ENCODE measurements around the gene MYBBP1A.

MYBBP1A gene

DNA sequence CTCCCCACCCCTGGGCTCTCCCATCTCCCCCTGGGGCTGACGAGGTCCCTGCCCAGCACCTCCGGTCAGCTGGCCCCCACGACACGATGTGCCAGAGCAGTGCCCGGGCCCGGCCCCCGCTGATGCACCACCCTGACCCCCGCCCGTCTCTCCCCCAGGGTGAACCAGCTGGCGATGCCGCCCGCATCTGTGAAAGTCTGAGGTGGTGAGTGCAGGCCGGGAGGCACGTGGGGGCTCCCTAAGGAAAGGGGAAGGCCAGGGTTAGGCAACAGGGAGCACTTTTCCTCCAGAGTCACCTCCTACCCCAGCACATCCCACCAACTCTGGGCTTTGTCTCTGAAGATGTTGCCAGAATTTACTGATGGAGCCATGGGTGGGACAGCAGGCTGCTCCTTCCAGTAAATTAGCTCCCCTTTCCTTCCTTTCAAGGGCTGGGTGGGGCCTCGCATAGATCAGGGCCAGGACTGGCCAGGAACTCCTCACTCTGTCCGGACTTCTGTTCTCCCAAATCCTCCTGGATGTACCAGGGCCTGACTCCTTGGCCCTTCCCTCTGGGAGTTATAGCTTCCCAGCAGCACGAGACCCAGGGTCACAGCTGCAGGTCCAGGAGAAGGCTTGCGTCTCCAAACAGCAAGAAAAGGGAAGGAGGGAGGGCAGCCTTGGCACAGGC is 18.3 kb downstream of the MYBBP1A start:
- Histone ChIP-seq H3K4me1 (peaks cover 8% of the 10 kb centered on the region), H3K27me3 (ENCODE audit: control insufficient read depth, insufficient read depth, low read length) (no peaks in the 10 kb centered on the region), H3K4me2 (ENCODE audit: low read length) (no peak overlapping the region), H3K79me2 (no peaks in the 10 kb centered on the region), H2AFZ (no peak overlapping the region), H3K36me3 (ENCODE audit: control insufficient read depth, insufficient read depth, low read length) (no peaks in the 10 kb centered on the region), H3K9me3 (ENCODE audit: control insufficient read depth, low read length) (no peaks in the 10 kb centered on the region), H3K4me3 (ENCODE audit: low read depth, low read length) (no peak overlapping the region), H3K9ac (no peak overlapping the region), H3K27ac (peak overlapping the region; percentile 58)
- TF ChIP-seq, protein P1, sequence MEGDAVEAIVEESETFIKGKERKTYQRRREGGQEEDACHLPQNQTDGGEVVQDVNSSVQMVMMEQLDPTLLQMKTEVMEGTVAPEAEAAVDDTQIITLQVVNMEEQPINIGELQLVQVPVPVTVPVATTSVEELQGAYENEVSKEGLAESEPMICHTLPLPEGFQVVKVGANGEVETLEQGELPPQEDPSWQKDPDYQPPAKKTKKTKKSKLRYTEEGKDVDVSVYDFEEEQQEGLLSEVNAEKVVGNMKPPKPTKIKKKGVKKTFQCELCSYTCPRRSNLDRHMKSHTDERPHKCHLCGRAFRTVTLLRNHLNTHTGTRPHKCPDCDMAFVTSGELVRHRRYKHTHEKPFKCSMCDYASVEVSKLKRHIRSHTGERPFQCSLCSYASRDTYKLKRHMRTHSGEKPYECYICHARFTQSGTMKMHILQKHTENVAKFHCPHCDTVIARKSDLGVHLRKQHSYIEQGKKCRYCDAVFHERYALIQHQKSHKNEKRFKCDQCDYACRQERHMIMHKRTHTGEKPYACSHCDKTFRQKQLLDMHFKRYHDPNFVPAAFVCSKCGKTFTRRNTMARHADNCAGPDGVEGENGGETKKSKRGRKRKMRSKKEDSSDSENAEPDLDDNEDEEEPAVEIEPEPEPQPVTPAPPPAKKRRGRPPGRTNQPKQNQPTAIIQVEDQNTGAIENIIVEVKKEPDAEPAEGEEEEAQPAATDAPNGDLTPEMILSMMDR (IDR thresholded peaks at IDR 0.05): no peak

DNA sequence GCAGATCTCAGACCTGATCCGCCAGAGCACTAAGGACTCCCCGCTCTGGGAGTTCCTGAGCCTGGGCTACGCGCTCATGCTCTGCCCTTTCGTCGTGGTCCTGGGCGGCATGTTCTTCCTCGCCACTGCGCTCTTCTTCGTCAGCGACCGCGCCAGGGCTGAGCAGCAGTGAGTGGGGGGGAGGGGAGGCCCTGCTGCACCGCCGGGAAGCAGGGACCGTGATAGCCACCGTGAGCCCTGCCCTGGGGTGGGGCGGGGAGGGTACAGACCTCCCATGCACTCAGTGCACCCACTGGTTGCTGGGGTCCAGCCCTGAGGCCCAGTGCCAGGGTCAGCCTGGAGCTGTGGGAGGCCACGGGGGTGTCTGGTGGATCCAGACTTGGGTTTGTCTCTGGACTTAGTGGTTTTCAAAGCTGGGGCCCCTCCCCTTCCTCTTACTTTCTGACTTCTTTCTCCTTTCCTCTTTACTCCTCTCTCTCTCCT is 18.9 kb downstream of the MYBBP1A start:
- H3K4me2 ChIP-seq (ENCODE audit: low read length): no peak overlapping the region
- H3K9ac ChIP-seq: no peak overlapping the region
- no peaks in the 10 kb centered on the region for H3K27me3 ChIP-seq (ENCODE audit: control insufficient read depth, insufficient read depth, low read length)
- no peaks in the 10 kb centered on the region for H3K36me3 ChIP-seq (ENCODE audit: control insufficient read depth, insufficient read depth, low read length)
- H3K4me1 ChIP-seq: peaks cover 8% of the 10 kb centered on the region
- H2AFZ ChIP-seq: no peak overlapping the region
- no peak overlapping the region for H3K4me3 ChIP-seq (ENCODE audit: low read depth, low read length)
- H3K27ac ChIP-seq: peak overlapping the region; percentile 58
- no peaks in the 10 kb centered on the region for H3K9me3 ChIP-seq (ENCODE audit: control insufficient read depth, low read length)
- TF ChIP-seq, protein P1 (IDR thresholded peaks at IDR 0.05): no peak
- H3K79me2 ChIP-seq: no peaks in the 10 kb centered on the region

DNA sequence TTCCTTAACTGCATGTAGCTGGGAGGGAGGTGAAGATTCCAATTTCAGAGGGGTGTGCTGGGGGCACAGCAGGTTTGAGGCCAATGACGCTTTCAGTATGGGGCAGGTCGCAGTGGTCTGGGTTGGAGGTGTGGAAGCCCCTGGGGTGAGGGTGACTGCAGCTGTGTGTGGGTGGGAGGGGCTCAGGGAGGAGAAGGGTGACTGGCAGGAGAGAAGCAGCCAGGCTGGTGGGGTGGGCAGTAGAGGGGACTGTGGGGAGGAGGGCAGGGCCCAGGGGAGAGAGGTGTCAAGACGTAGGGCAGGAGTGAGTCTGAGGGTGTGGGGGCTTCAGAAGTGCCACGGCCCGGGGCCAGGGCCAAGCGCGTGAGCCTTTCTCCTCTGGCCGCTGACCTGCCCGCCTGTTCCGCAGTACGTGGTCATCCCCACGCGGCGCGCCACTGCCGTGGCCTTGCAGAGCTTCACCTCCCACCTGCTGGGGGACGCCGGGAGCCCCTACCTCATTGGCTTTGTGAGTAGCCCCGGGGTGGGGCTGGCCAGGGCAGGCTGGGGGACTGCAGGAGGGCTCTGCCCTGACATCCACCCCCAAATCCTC is 19.4 kb downstream of the MYBBP1A start:
- no peaks in the 10 kb centered on the region for H3K36me3 ChIP-seq (ENCODE audit: control insufficient read depth, insufficient read depth, low read length)
- no peaks in the 10 kb centered on the region for H3K9me3 ChIP-seq (ENCODE audit: control insufficient read depth, low read length)
- no peak overlapping the region for H2AFZ ChIP-seq
- H3K9ac ChIP-seq: no peak overlapping the region
- TF ChIP-seq, protein P1 (IDR thresholded peaks at IDR 0.05): no peak
- peaks cover 8% of the 10 kb centered on the region for H3K4me1 ChIP-seq
- H3K4me2 ChIP-seq (ENCODE audit: low read length): no peak overlapping the region
- H3K27me3 ChIP-seq (ENCODE audit: control insufficient read depth, insufficient read depth, low read length): no peaks in the 10 kb centered on the region
- no peak overlapping the region for H3K27ac ChIP-seq
- no peak overlapping the region for H3K4me3 ChIP-seq (ENCODE audit: low read depth, low read length)
- H3K79me2 ChIP-seq: no peaks in the 10 kb centered on the region

DNA sequence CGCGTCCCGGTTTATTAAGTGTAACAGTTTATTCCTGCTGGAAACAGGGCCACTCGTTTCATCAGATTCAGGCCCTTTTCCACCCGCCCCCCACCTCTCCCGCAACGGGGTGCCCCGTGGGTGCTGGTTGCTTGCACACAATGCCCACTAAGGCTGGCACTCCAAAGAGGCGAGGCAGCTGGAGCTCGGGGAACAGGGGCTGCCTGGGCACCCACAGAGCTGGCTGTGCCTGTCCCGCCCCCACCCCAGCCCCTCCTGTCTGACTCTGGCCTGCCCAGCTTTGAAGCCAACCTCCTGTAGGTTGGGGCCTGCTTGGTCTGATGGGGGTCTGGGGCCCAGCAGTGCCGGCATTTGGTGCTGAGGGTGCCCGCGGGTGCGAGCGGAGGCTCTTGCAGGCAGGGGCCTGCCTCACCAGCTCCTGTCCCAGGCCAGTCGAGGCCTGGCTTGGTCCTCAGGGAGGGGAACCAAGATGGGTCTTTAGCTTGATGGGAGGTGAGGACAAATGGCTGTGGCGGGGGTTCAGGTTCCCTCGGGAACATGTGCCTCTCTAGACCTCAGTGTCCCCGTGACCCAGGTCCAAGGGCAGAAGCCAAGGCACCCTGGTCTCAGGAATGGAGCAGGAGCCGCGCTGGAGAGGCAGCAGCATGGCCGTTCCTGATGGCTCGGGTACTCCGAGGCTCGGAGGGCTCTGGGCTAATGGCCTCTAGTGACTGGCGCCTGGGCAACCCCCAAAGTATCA is 20.1 kb downstream of the MYBBP1A start:
- no peak overlapping the region for H3K4me3 ChIP-seq (ENCODE audit: low read depth, low read length)
- H3K4me1 ChIP-seq: peaks cover 8% of the 10 kb centered on the region
- H3K79me2 ChIP-seq: no peaks in the 10 kb centered on the region
- no peak overlapping the region for H3K9ac ChIP-seq
- no peak overlapping the region for H2AFZ ChIP-seq
- no peak overlapping the region for H3K4me2 ChIP-seq (ENCODE audit: low read length)
- no peaks in the 10 kb centered on the region for H3K36me3 ChIP-seq (ENCODE audit: control insufficient read depth, insufficient read depth, low read length)
- no peaks in the 10 kb centered on the region for H3K9me3 ChIP-seq (ENCODE audit: control insufficient read depth, low read length)
- no peak overlapping the region for H3K27ac ChIP-seq
- TF ChIP-seq, protein P1 (IDR thresholded peaks at IDR 0.05): no peak
- H3K27me3 ChIP-seq (ENCODE audit: control insufficient read depth, insufficient read depth, low read length): no peaks in the 10 kb centered on the region

Measured in parathyroid adenoma (tissue), 2 donors.